ENCODE results near the gene DTD1. TPM values are rescaled to one million over a fixed set of nuclear protein-coding genes. Genes with fewer than 3 reads are reported as not detected.

The DTD1 gene
- total RNA-seq, 1 donor from 2014 or later = 38.1 TPM

DNA sequence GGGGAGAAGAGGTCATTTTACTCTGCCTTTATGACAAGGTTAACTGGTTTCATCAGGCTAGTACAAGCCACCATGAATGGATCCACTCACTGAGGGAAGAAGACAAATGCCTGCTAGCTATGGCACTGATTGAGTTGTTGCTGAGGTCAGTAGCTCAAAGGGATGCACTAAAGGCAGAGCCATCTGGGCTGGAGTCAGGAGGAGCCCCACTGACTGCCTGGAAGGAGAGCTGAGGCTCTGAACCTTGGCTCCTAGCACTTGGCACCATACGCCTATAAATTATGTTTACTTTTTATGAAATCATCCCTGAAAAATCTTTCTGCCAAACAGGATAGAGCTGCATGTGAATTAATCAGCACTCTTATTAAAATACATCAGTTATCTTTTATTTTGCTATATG is 104.6 kb downstream of the DTD1 start:
- H3K27ac ChIP-seq (ENCODE audit: low read depth, low read length) = no peak overlapping the region
- no peaks in the 10 kb centered on the region for H3K36me3 ChIP-seq (ENCODE audit: insufficient read depth, low read length)

DNA sequence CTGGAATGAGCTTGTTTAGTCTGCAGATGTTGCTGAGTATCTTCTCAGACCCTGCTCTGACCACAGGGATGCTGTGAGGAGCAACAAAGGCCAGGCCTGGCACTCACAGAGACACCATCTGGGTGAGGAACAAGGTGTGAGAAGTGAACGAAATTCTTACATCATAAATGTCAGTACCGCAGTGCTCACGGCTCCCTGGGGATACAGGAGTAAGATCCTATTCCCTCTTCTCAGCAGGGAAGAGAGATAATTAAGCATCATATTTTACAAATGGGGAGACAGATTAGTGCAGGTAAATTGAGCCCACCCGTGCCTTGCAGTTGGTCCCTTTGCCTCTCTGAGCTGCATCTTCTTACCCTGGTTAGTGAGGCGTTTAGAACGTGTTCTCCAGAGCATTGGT is 106.2 kb downstream of the DTD1 start:
- FAIRE-seq = no peak
- Mint-ChIP-seq H3K36me3 (ENCODE audit: low read depth, unreplicated experiment) (no peaks in the 10 kb centered on the region), H3K9me3 (ENCODE audit: unreplicated experiment) (no peaks in the 10 kb centered on the region), H3K27me3 (ENCODE audit: low read depth, unreplicated experiment) (no peaks in the 10 kb centered on the region), H3K4me3 (ENCODE audit: unreplicated experiment) (no peak overlapping the region), H3K27ac (ENCODE audit: unreplicated experiment) (no peak overlapping the region), H3K4me1 (ENCODE audit: low read depth, unreplicated experiment) (no peaks in the 10 kb centered on the region)
- DNase-seq (ENCODE audit: low read depth) = no peak
- no peak overlapping the region for H3K4me2 ChIP-seq (ENCODE audit: low read length)
- H3K27me3 ChIP-seq (ENCODE audit: insufficient read depth, low read length) = no peaks in the 10 kb centered on the region
- H3K36me3 ChIP-seq (ENCODE audit: insufficient read depth, low read length) = no peaks in the 10 kb centered on the region
- no peaks in the 10 kb centered on the region for H3K79me2 ChIP-seq (ENCODE audit: insufficient read depth, low read length)
- H3K9me3 ChIP-seq (ENCODE audit: insufficient read depth, low read depth, low read length) = no peaks in the 10 kb centered on the region
- H4K20me1 ChIP-seq (ENCODE audit: insufficient read depth, low read length) = no peaks in the 10 kb centered on the region
- no peaks in the 10 kb centered on the region for H3K4me1 ChIP-seq (ENCODE audit: insufficient read depth, low read length)
- no peak overlapping the region for H3K4me3 ChIP-seq (ENCODE audit: insufficient read depth, low read depth, low read length)
- TF ChIP-seq, protein P1, sequence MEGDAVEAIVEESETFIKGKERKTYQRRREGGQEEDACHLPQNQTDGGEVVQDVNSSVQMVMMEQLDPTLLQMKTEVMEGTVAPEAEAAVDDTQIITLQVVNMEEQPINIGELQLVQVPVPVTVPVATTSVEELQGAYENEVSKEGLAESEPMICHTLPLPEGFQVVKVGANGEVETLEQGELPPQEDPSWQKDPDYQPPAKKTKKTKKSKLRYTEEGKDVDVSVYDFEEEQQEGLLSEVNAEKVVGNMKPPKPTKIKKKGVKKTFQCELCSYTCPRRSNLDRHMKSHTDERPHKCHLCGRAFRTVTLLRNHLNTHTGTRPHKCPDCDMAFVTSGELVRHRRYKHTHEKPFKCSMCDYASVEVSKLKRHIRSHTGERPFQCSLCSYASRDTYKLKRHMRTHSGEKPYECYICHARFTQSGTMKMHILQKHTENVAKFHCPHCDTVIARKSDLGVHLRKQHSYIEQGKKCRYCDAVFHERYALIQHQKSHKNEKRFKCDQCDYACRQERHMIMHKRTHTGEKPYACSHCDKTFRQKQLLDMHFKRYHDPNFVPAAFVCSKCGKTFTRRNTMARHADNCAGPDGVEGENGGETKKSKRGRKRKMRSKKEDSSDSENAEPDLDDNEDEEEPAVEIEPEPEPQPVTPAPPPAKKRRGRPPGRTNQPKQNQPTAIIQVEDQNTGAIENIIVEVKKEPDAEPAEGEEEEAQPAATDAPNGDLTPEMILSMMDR (IDR thresholded peaks at IDR 0.05; ENCODE audit: insufficient read depth, low read depth, low read length) = no peak
- TF ChIP-seq EZH2 (IDR thresholded peaks at IDR 0.05; ENCODE audit: insufficient read depth, low read length) = no peak
- no peak overlapping the region for H3K27ac ChIP-seq (ENCODE audit: low read depth, low read length)
- H3K9ac ChIP-seq (ENCODE audit: low read length) = no peak overlapping the region
- no peak overlapping the region for H2AFZ ChIP-seq (ENCODE audit: low read depth, low read length)

More for the DNA sequence above, 104.6 kb downstream of the DTD1 start:
- Histone ChIP-seq H3K4me3 (ENCODE audit: insufficient read depth, low read depth, low read length) (no peak overlapping the region), H4K20me1 (ENCODE audit: insufficient read depth, low read length) (no peaks in the 10 kb centered on the region), H2AFZ (ENCODE audit: low read depth, low read length) (no peak overlapping the region), H3K9me3 (ENCODE audit: insufficient read depth, low read depth, low read length) (no peaks in the 10 kb centered on the region), H3K4me1 (ENCODE audit: insufficient read depth, low read length) (no peaks in the 10 kb centered on the region), H3K4me2 (ENCODE audit: low read length) (no peak overlapping the region), H3K27me3 (ENCODE audit: insufficient read depth, low read length) (no peaks in the 10 kb centered on the region), H3K79me2 (ENCODE audit: insufficient read depth, low read length) (no peaks in the 10 kb centered on the region), H3K9ac (ENCODE audit: low read length) (no peak overlapping the region)
- DNase-seq (ENCODE audit: low read depth) (no peak), FAIRE-seq (no peak)
- TF ChIP-seq EZH2 (IDR thresholded peaks at IDR 0.05; ENCODE audit: insufficient read depth, low read length) = no peak
- TF ChIP-seq, protein P1 (IDR thresholded peaks at IDR 0.05; ENCODE audit: insufficient read depth, low read depth, low read length) = no peak
- H3K27me3 Mint-ChIP-seq (ENCODE audit: low read depth, unreplicated experiment) = no peaks in the 10 kb centered on the region
- H3K4me1 Mint-ChIP-seq (ENCODE audit: low read depth, unreplicated experiment) = no peaks in the 10 kb centered on the region
- no peaks in the 10 kb centered on the region for H3K9me3 Mint-ChIP-seq (ENCODE audit: unreplicated experiment)
- no peaks in the 10 kb centered on the region for H3K36me3 Mint-ChIP-seq (ENCODE audit: low read depth, unreplicated experiment)
- H3K27ac Mint-ChIP-seq (ENCODE audit: unreplicated experiment) = no peak overlapping the region
- H3K4me3 Mint-ChIP-seq (ENCODE audit: unreplicated experiment) = no peak overlapping the region

DNA sequence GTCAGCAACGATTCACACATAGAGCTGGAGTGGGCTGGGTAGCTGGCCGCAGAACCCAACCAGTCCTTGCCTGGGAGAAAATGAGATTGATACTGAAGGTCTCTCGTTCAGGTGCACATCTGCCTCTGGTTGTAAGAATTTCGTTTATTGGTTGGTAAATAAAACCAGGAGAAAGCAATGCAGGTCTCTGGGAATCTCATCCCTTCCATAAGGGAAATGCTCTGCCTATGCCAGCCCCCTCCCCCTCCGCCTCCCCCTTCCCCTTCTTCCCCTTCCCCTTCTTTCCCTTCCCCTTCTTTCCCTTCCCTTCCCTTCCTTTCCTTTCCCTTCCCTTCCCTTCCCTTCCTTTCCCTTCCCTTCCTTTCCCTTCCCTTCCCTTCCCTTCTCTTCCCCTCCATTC is 107.3 kb downstream of the DTD1 start:
- Mint-ChIP-seq H3K27me3 (ENCODE audit: low read depth, unreplicated experiment) (no peaks in the 10 kb centered on the region), H3K9me3 (ENCODE audit: unreplicated experiment) (no peaks in the 10 kb centered on the region), H3K27ac (ENCODE audit: unreplicated experiment) (no peak overlapping the region), H3K4me3 (ENCODE audit: unreplicated experiment) (no peak overlapping the region), H3K4me1 (ENCODE audit: low read depth, unreplicated experiment) (no peaks in the 10 kb centered on the region), H3K36me3 (ENCODE audit: low read depth, unreplicated experiment) (no peaks in the 10 kb centered on the region)
- Histone ChIP-seq H3K4me1 (ENCODE audit: insufficient read depth, low read length) (no peaks in the 10 kb centered on the region), H3K36me3 (ENCODE audit: insufficient read depth, low read length) (no peaks in the 10 kb centered on the region), H3K27me3 (ENCODE audit: insufficient read depth, low read length) (no peaks in the 10 kb centered on the region), H3K4me2 (ENCODE audit: low read length) (no peak overlapping the region), H2AFZ (ENCODE audit: low read depth, low read length) (no peak overlapping the region), H3K9ac (ENCODE audit: low read length) (no peak overlapping the region), H3K9me3 (ENCODE audit: insufficient read depth, low read depth, low read length) (no peaks in the 10 kb centered on the region), H3K27ac (ENCODE audit: low read depth, low read length) (no peak overlapping the region), H4K20me1 (ENCODE audit: insufficient read depth, low read length) (no peaks in the 10 kb centered on the region), H3K4me3 (ENCODE audit: insufficient read depth, low read depth, low read length) (no peak overlapping the region), H3K79me2 (ENCODE audit: insufficient read depth, low read length) (no peaks in the 10 kb centered on the region)
- DNase-seq (ENCODE audit: low read depth) (no peak), FAIRE-seq (no peak)
- TF ChIP-seq EZH2 (IDR thresholded peaks at IDR 0.05; ENCODE audit: insufficient read depth, low read length) = no peak
- TF ChIP-seq, protein P1 (IDR thresholded peaks at IDR 0.05; ENCODE audit: insufficient read depth, low read depth, low read length) = no peak

Data from astrocyte (in vitro differentiated cells and primary cell).